ENCODE measurements around the gene SPP2.
A peak's percentile ranks its signal among the peaks of the same experiment; 100 is the strongest.

Gene SPP2

DNA sequence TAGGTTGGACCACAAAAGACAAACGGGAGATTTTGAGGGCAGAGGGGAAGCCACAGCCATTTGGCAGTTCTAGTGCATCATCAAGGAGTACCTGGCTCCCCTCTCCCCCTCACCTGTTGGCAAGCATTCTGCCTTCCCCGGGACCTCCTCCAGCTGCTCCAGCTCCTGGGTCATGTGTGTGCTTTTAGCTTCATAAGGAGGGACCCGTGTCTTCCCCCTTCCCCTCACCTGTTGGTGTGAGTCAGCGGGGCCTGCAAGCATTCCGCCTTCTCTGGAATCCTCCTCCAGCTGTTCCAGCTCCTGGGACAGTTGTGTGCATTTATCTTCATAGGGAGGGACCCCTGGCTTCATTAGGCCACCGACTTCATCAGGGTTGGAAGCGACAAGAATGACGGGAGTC, 58.8 kb downstream of the SPP2 start:
- TF ChIP-seq, protein P1, sequence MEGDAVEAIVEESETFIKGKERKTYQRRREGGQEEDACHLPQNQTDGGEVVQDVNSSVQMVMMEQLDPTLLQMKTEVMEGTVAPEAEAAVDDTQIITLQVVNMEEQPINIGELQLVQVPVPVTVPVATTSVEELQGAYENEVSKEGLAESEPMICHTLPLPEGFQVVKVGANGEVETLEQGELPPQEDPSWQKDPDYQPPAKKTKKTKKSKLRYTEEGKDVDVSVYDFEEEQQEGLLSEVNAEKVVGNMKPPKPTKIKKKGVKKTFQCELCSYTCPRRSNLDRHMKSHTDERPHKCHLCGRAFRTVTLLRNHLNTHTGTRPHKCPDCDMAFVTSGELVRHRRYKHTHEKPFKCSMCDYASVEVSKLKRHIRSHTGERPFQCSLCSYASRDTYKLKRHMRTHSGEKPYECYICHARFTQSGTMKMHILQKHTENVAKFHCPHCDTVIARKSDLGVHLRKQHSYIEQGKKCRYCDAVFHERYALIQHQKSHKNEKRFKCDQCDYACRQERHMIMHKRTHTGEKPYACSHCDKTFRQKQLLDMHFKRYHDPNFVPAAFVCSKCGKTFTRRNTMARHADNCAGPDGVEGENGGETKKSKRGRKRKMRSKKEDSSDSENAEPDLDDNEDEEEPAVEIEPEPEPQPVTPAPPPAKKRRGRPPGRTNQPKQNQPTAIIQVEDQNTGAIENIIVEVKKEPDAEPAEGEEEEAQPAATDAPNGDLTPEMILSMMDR (conservative IDR thresholded peaks at IDR 0.05; ENCODE audit: control insufficient read depth, insufficient read depth, low read depth, low read length): no peak
- DNase-seq (ENCODE audit: low read depth): no peak
- no peak overlapping the region for H3K4me3 ChIP-seq (ENCODE audit: control insufficient read depth, low read depth, low read length)

DNA sequence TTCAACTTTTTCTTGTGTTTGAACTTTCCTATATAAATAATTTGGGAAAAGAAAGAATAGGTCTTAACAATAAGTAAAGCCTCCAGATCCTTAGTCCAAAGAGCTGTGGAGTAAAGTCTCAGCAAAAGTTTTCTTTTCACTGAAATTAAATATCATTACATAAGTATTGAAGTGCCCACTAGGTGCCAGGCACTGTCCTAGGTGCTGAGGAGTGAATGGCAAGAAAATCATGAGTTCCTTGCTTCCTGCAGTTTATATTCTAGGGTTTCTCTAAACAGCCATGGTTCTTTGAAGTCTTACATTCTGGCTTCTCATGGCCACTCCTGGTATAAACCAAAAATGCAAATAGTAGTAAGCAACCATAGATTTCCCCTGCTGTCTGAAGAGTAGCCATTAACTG, 59.7 kb downstream of the SPP2 start:
- no peak overlapping the region for H3K4me3 ChIP-seq (ENCODE audit: control insufficient read depth, low read depth, low read length)
- peak; percentile 6 for DNase-seq (ENCODE audit: low read depth)

DNA sequence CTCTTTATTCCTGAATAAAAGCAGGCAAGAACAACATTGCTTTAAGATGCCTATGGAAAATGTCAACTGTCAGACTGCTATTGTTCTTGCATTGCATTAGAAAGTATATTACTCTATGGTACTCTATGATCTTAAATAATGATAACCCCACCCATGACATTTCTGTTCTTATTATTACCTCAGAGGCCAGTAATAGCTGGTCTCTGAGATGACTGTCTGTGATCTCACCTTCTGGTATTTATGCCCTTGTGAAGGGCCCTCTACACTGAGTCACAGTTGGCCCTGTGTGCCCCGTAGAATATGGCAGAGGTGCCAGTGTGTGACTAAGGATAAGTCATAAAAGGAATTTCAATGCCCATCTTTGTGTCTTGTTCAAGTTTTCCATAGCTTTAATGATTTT, 61.0 kb downstream of the SPP2 start:
- TF ChIP-seq, protein P1 (conservative IDR thresholded peaks at IDR 0.05; ENCODE audit: control insufficient read depth, insufficient read depth, low read depth, low read length): no peak
- H3K4me3 ChIP-seq (ENCODE audit: control insufficient read depth, low read depth, low read length): no peak overlapping the region
- DNase-seq (ENCODE audit: low read depth): peak; percentile 59

More for the DNA sequence above, 59.7 kb downstream of the SPP2 start:
- TF ChIP-seq, protein P1 (conservative IDR thresholded peaks at IDR 0.05; ENCODE audit: control insufficient read depth, insufficient read depth, low read depth, low read length): no peak

DNA sequence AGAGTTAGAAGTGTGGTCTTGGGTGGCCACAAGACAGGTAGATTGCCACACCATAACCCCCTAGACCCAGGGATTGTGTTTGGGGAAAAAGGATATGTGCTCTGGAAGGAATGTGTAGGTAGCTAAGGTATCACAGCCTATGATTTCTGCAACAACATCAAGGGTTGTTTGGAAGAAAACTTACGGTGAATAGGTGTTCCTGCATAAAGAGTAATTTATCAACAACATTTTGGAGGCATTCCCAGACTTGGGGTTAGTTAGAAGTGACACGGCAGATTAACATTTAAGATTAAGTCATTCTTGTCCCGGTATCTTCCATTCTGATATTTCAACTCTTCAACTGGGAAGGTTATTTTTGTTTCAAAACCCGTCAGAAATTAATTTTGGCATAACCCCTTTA, 65.5 kb downstream of the SPP2 start:
- no peak for DNase-seq (ENCODE audit: low read depth)
- TF ChIP-seq, protein P1 (conservative IDR thresholded peaks at IDR 0.05; ENCODE audit: control insufficient read depth, insufficient read depth, low read depth, low read length): no peak
- H3K4me3 ChIP-seq (ENCODE audit: control insufficient read depth, low read depth, low read length): no peak overlapping the region

DNA sequence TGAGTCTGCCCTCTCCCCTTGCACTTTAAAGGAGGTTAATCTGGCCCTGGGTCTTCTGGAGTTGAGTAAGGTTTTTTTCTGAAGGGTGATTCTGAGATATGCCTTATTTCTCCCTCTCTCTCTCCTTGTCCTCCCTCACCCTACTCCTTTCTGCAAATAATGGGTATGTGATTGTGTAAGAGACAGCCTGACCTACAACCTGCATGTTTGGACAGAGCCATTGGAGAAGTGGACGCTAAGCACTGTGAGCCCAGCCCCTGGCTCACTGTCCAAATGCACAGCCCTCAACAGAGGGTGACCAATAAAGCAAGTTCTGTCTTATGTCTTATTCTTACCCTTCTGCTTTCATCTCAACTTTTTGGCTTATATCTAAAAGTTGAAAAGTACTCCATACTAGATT, 71.5 kb downstream of the SPP2 start:
- TF ChIP-seq, protein P1 (conservative IDR thresholded peaks at IDR 0.05; ENCODE audit: control insufficient read depth, insufficient read depth, low read depth, low read length): no peak
- DNase-seq (ENCODE audit: low read depth): no peak
- H3K4me3 ChIP-seq (ENCODE audit: control insufficient read depth, low read depth, low read length): no peak overlapping the region

DNA sequence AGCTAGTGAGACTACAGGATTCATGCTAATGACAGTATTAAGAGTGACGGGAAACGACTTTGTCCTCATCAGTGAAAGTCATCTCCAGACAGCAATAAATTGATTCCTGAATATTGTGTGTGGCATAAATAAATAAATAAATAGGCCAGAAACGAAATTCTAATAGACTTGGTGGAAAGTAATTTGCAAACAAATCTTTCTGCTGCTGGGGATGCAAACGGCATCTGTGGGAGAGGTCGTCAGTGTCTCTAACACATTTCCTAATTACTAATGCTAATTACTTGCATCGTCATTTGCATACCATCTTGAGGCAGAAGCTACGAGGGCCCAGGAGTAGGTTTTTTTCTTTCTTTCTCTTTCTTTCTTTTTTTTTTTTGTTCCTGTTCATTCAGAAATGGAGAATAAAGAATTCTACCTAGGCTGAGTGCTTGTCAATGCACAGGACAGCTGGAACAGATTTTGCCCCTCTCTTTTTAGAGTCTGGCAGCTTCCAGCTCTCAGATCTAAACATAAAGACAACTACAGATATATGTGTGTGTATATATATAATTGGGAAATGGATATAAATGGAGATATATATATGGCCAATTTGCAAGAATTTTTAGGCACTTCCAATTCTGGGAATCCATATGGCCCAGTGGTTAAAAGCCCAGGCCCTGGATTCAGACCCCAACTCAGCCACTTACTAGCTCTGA, 75.1 kb downstream of the SPP2 start:
- TF ChIP-seq, protein P1 (conservative IDR thresholded peaks at IDR 0.05; ENCODE audit: control insufficient read depth, insufficient read depth, low read depth, low read length): no peak
- DNase-seq (ENCODE audit: low read depth): no peak
- H3K4me3 ChIP-seq (ENCODE audit: control insufficient read depth, low read depth, low read length): no peak overlapping the region

DNA sequence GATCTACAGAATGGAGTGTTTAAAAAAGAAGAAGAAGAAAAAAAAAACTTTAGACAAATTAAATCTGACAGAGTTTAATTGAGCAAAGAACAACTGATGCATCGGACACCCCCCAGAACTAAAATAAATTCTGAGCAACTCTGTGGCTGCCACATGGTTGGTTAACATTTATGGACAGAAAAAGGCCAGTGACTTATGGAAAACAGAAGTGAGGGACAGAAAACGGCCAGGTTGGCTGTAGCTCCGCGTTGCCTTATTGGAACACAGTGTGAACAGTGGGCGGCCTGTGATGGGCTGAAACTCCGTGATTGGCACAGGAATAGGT, 75.6 kb downstream of the SPP2 start:
- TF ChIP-seq, protein P1 (conservative IDR thresholded peaks at IDR 0.05; ENCODE audit: control insufficient read depth, insufficient read depth, low read depth, low read length): no peak
- no peak overlapping the region for H3K4me3 ChIP-seq (ENCODE audit: control insufficient read depth, low read depth, low read length)
- no peak for DNase-seq (ENCODE audit: low read depth)

Data from fibroblast of mammary gland (primary cell).